K562 (cell line): Measurements from ENCODE around the gene SCG5. TPM values are rescaled to one million over a fixed set of nuclear protein-coding genes. Genes with fewer than 3 reads are reported as not detected.

Source experiments
- ATAC-seq: fragments of 200-7000 bp; cut with Tn5 transposase; 3 replicates; pipeline ENCODE4 v1.9.1; 2020; ENCODE audit warnings: moderate library complexity
- BruUV-seq: library from RNA; stranded (reverse); fragments of 400-500 nt; replicated peaks from 2 replicates; lab custom pipeline; 2021; lab: Mats Ljungman, UMichigan
- CTCF ChIA-PET: fragments of 300-600 bp; formaldehyde crosslinking; extraction: SDS; loops from one replicate; lab custom pipeline; 2021; ENCODE audit warnings: low intra/inter-chr PET ratio; lab: Yijun Ruan, JAX
- POLR2A ChIA-PET: fragments of 300-600, 350-650 bp; sonication (Branson Sonifier 250); formaldehyde crosslinking; extraction: SDS; loops from one replicate; lab custom pipeline; 2021; ENCODE audit warnings: antibody characterized with exemption, inconsistent platforms; lab: Yijun Ruan, JAX
- DNase-seq, 4 experiments: peaks; one replicate each; pipeline versions ENCODE4 v3.0.0 to v3.0.0-alpha.2; 2011 to 2018; ENCODE audit warnings: low spot score in 3 of 4, mixed read lengths in 3 of 4; ENCODE audit errors: extremely low read depth in 1 of 4
- FAIRE-seq: peaks from 2 replicates; lab custom pipeline; 2011; peaks lifted over from hg19 to GRCh38; lab: Jason Lieb, UNC
- H2AFZ ChIP-seq: 2 replicates; pipeline ENCODE4 v1.6.0; 2011; ENCODE audit warnings: low read depth, low read length, control low read depth, inconsistent platforms
- H3K27ac ChIP-seq: fragments of 200-600 bp; 3 replicates; pipeline ENCODE4 v1.8.0; 2011; ENCODE audit warnings: low read depth, mild to moderate bottlenecking, control low read depth, inconsistent platforms, low read length, moderate library complexity, mixed read lengths; ENCODE audit errors: extremely low read depth
- H3K27me3 ChIP-seq, 2 experiments: fragments of 300-600 bp in 1 of 2; 2 replicates in 1 of 2; 3 replicates in 1 of 2; pipeline versions ENCODE4 v1.6.0 to v1.8.0; 2011; ENCODE audit warnings: inconsistent platforms in 2 of 2, low read length in 2 of 2, mild to moderate bottlenecking in 1 of 2, mixed read lengths in 1 of 2, moderate library complexity in 1 of 2; ENCODE audit not compliant: control insufficient read depth in 2 of 2, insufficient read depth in 2 of 2
- H3K36me3 ChIP-seq: fragments of 300-600 bp; 3 replicates; pipeline ENCODE4 v1.8.0; 2011; ENCODE audit warnings: mild to moderate bottlenecking, low read length, inconsistent platforms; ENCODE audit not compliant: control insufficient read depth, insufficient read depth
- H3K4me1 ChIP-seq, 2 experiments: fragments of 200-600 bp in 1 of 2; replicated peaks in 1 of 2; 2 replicates in 1 of 2; 3 replicates in 1 of 2; pipeline versions ENCODE4 v1.5.1 to v1.8.0; 2011; ENCODE audit warnings: inconsistent platforms in 2 of 2, low read length in 2 of 2, mild to moderate bottlenecking in 1 of 2, mixed read lengths in 1 of 2, moderate library complexity in 1 of 2; ENCODE audit not compliant: control insufficient read depth in 2 of 2, insufficient read depth in 2 of 2
- H3K4me2 ChIP-seq: 2 replicates; pipeline ENCODE4 v1.6.1; 2011; ENCODE audit warnings: low read length, control low read depth, inconsistent platforms, mixed read lengths; ENCODE audit not compliant: insufficient read depth
- H3K4me3 ChIP-seq: fragments of 200-600 bp; sonication (generic), shearing (Covaris generic); 2 replicates; pipeline ENCODE4 v1.5.1; 2016; ENCODE audit warnings: control low read depth, inconsistent platforms
- H3K79me2 ChIP-seq: fragments of 200-600 bp; 3 replicates; pipeline ENCODE4 v1.8.0; 2011; ENCODE audit warnings: low read length, inconsistent platforms; ENCODE audit not compliant: control insufficient read depth, insufficient read depth
- H3K9ac ChIP-seq, 2 experiments: 2 replicates each; pipeline versions ENCODE4 v1.6.0 to v1.6.1; 2011; ENCODE audit warnings: low read depth in 2 of 2, low read length in 2 of 2, control low read depth in 1 of 2, inconsistent platforms in 1 of 2, mild to moderate bottlenecking in 1 of 2, mixed read lengths in 1 of 2; ENCODE audit not compliant: insufficient read depth in 1 of 2
- H3K9me1 ChIP-seq: one replicate; pipeline ENCODE4 v1.6.0; 2011; ENCODE audit warnings: inconsistent platforms, mild to moderate bottlenecking, low read length, moderate library complexity; ENCODE audit not compliant: control insufficient read depth, insufficient read depth
- H3K9me3 ChIP-seq: replicated peaks from 2 replicates; pipeline ENCODE4 v1.5.1; 2011; ENCODE audit warnings: low read depth, low read length, inconsistent platforms; ENCODE audit not compliant: control insufficient read depth, insufficient read depth
- H4K20me1 ChIP-seq: replicated peaks from 2 replicates; pipeline ENCODE4 v1.6.1; 2011; ENCODE audit warnings: low read length, inconsistent platforms, mixed read lengths; ENCODE audit not compliant: control insufficient read depth, insufficient read depth
- CHAMP1 ChIP-seq: fragments of 450-650 bp; IDR thresholded peaks from 2 replicates; pipeline ENCODE4 v1.6.1; 2016; ENCODE audit warnings: mild to moderate bottlenecking
- CREB1 ChIP-seq, 2 experiments: sonication (generic) in 1 of 2; formaldehyde crosslinking in 1 of 2; IDR thresholded peaks; 2 replicates each; pipeline versions ENCODE4 v1.6.1 to v1.8.0; 2012 to 2022; ENCODE audit warnings: inconsistent platforms in 1 of 2, mild to moderate bottlenecking in 1 of 2, missing genetic modification reagents in 1 of 2, moderate library complexity in 1 of 2
- FIP1L1 ChIP-seq: fragments of 200-400 bp; formaldehyde crosslinking; IDR thresholded peaks from 2 replicates; pipeline ENCODE4 v1.6.1; 2018; ENCODE audit warnings: mild to moderate bottlenecking, low read depth, low read length; ENCODE audit not compliant: poor library complexity, severe bottlenecking
- MCM5 ChIP-seq: fragments of 450-650 bp; IDR thresholded peaks from 2 replicates; pipeline ENCODE4 v1.6.1; 2016; ENCODE audit warnings: low read depth
- ZFP1 ChIP-seq: fragments of 450-650 bp; formaldehyde crosslinking; IDR thresholded peaks from 2 replicates; pipeline ENCODE4 v1.4.0; 2020; ENCODE audit warnings: mild to moderate bottlenecking, mixed read lengths
- ZNF639 ChIP-seq, 2 experiments: fragments of 200-800 bp in 1 of 2; sonication (Bioruptor generic) in 1 of 2; sonication (generic) in 1 of 2; formaldehyde crosslinking in 1 of 2; IDR thresholded peaks in 1 of 2; conservative IDR thresholded peaks in 1 of 2; 2 replicates each; pipeline versions ENCODE4 v1.5.0 to v1.6.1; 2016 to 2020; ENCODE audit warnings: missing compliant biosample characterization in 1 of 2, missing genetic modification characterization in 1 of 2, missing genetic modification reagents in 1 of 2
- ZNF766 ChIP-seq: fragments of 200-800 bp; sonication (Bioruptor generic); conservative IDR thresholded peaks from 2 replicates; pipeline ENCODE4 v1.6.1; 2016; ENCODE audit warnings: missing genetic modification characterization, missing compliant biosample characterization
- WGBS: fragments of 100-300 bp; shearing (Covaris generic); methylation state at CpG from one replicate; pipeline ENCODE4 v1.1.6; 2016; ENCODE audit warnings: low coverage, mixed read lengths; ENCODE audit not compliant: insufficient coverage; ENCODE audit errors: missing lambda C conversion rate; 5-methylcytosine and 5-hydroxymethylcytosine counted together
- in situ Hi-C: fragments of 300-500 bp; cut with MboI; formaldehyde crosslinking; loops from 4 replicates; pipeline ENCODE4 v1.15.0; 2018; ENCODE audit warnings: inconsistent platforms, mixed read lengths
- intact Hi-C: fragments of 100-400 bp; cut with micrococcal nuclease; formaldehyde crosslinking; loops from 2 replicates; pipeline ENCODE4 v1.14.2; 2022
- polyA plus RNA-seq, 8 experiments: library from polyadenylated mRNA; depleted of rRNA in 4 of 8; stranded (reverse) in 5 of 8; unstranded in 3 of 8; fragments of >200 nt; fragmentation: Nextera tagmentation in 2 of 8; fragmentation: Illumina TruSeq in 1 of 8; extraction: Ambion mirVana in 2 of 8; extraction: Trizol in 1 of 8; gene quantifications; 2 replicates each; pipeline versions ENCODE4 v1.2.1 to v1.2.3, GENCODE V29; 2011 to 2014; ENCODE audit warnings: inconsistent platforms in 1 of 8, missing spikeins in 1 of 8
- total RNA-seq, 7 experiments: library from RNA; depleted of rRNA in 6 of 7; stranded (reverse); fragments of >200 nt in 6 of 7; fragmentation: Illumina TruSeq in 2 of 7; extraction: Trizol in 2 of 7; gene quantifications; 2 replicates each; pipeline versions ENCODE4 v1.2.1 to v1.2.3, GENCODE V29; 2011 to 2021; ENCODE audit warnings: low replicate concordance in 1 of 7
- TF ChIP-seq, protein P1 (sequence below): fragments of 450-650 bp; formaldehyde crosslinking; IDR thresholded peaks from 2 replicates; pipeline ENCODE4 v1.4.0; 2020; ENCODE audit warnings: mild to moderate bottlenecking, mixed read lengths
- TF ChIP-seq, protein P2 (sequence below), 3 experiments: IDR thresholded peaks in 2 of 3; conservative IDR thresholded peaks in 1 of 3; 2 replicates each; pipeline ENCODE4 v1.5.1; 2011 to 2012; ENCODE audit warnings: low read length in 3 of 3, mild to moderate bottlenecking in 3 of 3, control low read depth in 2 of 3, improper control_type of control experiment in 1 of 3, inconsistent platforms in 1 of 3, low read depth in 1 of 3, mixed read lengths in 1 of 3, moderate library complexity in 1 of 3; ENCODE audit not compliant: insufficient read depth in 2 of 3
- TF ChIP-seq, protein P3 (sequence below): IDR thresholded peaks from 2 replicates; pipeline ENCODE4 v1.6.1; 2014; ENCODE audit warnings: antibody characterized with exemption

Gene SCG5
- total and polyA plus RNA-seq, 9 of the 15 experiments (the other 6 are each of a cell fraction or from before 2014, with no cell fraction given), result 0.06 to 0.76 (median 0.28) TPM; not detected in 2

DNA sequence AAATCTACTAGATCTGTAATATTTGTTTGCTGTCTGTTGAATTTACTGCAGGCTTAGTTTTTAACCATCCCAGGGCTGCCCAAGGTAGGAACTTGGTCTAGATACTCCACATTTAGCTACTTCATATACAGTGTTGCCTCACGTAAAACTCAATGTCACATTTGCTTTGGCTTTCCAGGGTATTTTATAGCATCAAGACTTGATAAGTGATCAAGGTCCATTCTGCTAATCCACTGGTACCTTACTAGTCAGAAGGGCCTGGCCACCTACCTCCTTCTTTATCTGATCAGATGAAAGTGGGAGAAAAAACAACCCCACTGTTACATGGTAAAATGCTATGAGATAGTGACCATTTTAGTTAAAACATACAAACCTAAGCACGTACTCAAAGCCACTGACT lies 50.8 kb downstream of the SCG5 start:
- CTCF ChIA-PET, result no interaction called here
- FAIRE-seq, result no peak
- Histone ChIP-seq H3K79me2 (no peaks in the 10 kb centered on the region), H3K9me1 (no peaks in the 10 kb centered on the region), H3K4me2 (no peak overlapping the region), H3K9me3 (no peaks in the 10 kb centered on the region), H3K27me3 (peaks cover 11 to 19% of the 10 kb centered on the region in 2 experiments; a peak in 4 of 5 replicates), H3K27ac (no peak overlapping the region), H3K4me3 (no peak overlapping the region), H3K36me3 (no peaks in the 10 kb centered on the region), H3K4me1 (no peaks in the 10 kb centered on the region), H4K20me1 (no peaks in the 10 kb centered on the region), H3K9ac (no peak overlapping the region), H2AFZ (no peak overlapping the region)
- POLR2A ChIA-PET, result no interaction called here
- WGBS, result 0% methylated on average over 2 of the region's 2 CpGs
- no peak for DNase-seq
- BruUV-seq, result no TSS peak
- no peak for ATAC-seq
- TF ChIP-seq, protein P1, sequence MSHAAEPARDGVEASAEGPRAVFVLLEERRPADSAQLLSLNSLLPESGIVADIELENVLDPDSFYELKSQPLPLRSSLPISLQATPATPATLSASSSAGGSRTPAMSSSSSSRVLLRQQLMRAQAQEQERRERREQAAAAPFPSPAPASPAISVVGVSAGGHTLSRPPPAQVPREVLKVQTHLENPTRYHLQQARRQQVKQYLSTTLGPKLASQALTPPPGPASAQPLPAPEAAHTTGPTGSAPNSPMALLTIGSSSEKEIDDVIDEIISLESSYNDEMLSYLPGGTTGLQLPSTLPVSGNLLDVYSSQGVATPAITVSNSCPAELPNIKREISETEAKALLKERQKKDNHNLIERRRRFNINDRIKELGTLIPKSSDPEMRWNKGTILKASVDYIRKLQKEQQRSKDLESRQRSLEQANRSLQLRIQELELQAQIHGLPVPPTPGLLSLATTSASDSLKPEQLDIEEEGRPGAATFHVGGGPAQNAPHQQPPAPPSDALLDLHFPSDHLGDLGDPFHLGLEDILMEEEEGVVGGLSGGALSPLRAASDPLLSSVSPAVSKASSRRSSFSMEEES (CRISPR knock-in tag), result no peak
- TF ChIP-seq MCM5, result no peak
- TF ChIP-seq ZFP1 (CRISPR knock-in tag), result no peak
- TF ChIP-seq ZNF639 (CRISPR knock-in tag; conservative IDR thresholded peaks at IDR 0.05 in 1 of 2, IDR thresholded peaks at IDR 0.05 in 1 of 2), result no peak
- TF ChIP-seq ZNF766 (CRISPR knock-in tag), result no peak
- TF ChIP-seq, protein P2, sequence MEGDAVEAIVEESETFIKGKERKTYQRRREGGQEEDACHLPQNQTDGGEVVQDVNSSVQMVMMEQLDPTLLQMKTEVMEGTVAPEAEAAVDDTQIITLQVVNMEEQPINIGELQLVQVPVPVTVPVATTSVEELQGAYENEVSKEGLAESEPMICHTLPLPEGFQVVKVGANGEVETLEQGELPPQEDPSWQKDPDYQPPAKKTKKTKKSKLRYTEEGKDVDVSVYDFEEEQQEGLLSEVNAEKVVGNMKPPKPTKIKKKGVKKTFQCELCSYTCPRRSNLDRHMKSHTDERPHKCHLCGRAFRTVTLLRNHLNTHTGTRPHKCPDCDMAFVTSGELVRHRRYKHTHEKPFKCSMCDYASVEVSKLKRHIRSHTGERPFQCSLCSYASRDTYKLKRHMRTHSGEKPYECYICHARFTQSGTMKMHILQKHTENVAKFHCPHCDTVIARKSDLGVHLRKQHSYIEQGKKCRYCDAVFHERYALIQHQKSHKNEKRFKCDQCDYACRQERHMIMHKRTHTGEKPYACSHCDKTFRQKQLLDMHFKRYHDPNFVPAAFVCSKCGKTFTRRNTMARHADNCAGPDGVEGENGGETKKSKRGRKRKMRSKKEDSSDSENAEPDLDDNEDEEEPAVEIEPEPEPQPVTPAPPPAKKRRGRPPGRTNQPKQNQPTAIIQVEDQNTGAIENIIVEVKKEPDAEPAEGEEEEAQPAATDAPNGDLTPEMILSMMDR (IDR thresholded peaks at IDR 0.05 in 2 of 3, conservative IDR thresholded peaks at IDR 0.05 in 1 of 3; ENCODE audit: insufficient read depth in 2 of 3, low read depth in 1 of 3, low read length in 3 of 3), result no peak
- TF ChIP-seq, protein P3, sequence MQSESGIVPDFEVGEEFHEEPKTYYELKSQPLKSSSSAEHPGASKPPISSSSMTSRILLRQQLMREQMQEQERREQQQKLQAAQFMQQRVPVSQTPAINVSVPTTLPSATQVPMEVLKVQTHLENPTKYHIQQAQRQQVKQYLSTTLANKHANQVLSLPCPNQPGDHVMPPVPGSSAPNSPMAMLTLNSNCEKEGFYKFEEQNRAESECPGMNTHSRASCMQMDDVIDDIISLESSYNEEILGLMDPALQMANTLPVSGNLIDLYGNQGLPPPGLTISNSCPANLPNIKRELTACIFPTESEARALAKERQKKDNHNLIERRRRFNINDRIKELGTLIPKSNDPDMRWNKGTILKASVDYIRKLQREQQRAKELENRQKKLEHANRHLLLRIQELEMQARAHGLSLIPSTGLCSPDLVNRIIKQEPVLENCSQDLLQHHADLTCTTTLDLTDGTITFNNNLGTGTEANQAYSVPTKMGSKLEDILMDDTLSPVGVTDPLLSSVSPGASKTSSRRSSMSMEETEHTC, result no peak
- TF ChIP-seq CREB1 (IDR thresholded peaks at IDR 0.05), result no peak
- TF ChIP-seq CREB1 (CRISPR knock-in tag; IDR thresholded peaks at IDR 0.05), result no peak
- TF ChIP-seq CHAMP1, result no peak
- TF ChIP-seq FIP1L1, result no peak
- in situ Hi-C loops, result no loop called here
- intact Hi-C loops, result no loop called here
